GM23338 (cell line): Measurements from ENCODE around the gene TENM4. TPM values are rescaled to one million over a fixed set of nuclear protein-coding genes. Genes with fewer than 3 reads are reported as not detected.

ENCODE experiments used
- ATAC-seq: fragments of 200-7000 bp; cut with Tn5 transposase; 3 replicates; pipeline ENCODE4 v1.9.1; 2020
- DNase-seq: peaks from one replicate; pipeline ENCODE4 v3.0.0-alpha.2; 2015; ENCODE audit warnings: low spot score
- H2AFZ ChIP-seq: fragments of 200-600 bp; sonication (generic); 2 replicates; pipeline ENCODE4 v1.8.0; 2016; ENCODE audit warnings: antibody characterized with exemption, mild to moderate bottlenecking, moderate library complexity
- H3F3A ChIP-seq: fragments of 200-600 bp; sonication (generic); replicated peaks from 2 replicates; pipeline ENCODE4 v1.8.0; 2017; ENCODE audit warnings: antibody characterized with exemption, mixed run types, low read depth
- H3K27ac ChIP-seq: fragments of 200-600 bp; sonication (generic); 2 replicates; pipeline ENCODE4 v1.6.1; 2016; ENCODE audit warnings: low read depth
- H3K27me3 ChIP-seq: fragments of 200-600 bp; sonication (generic); 2 replicates; pipeline ENCODE4 v1.8.0; 2016; ENCODE audit warnings: mild to moderate bottlenecking, mixed run types, moderate library complexity; ENCODE audit not compliant: insufficient read depth
- H3K36me3 ChIP-seq: fragments of 200-600 bp; sonication (generic); 2 replicates; pipeline ENCODE4 v1.8.0; 2016; ENCODE audit warnings: mild to moderate bottlenecking; ENCODE audit not compliant: insufficient read depth
- H3K4me1 ChIP-seq: fragments of 200-600 bp; sonication (generic); 2 replicates; pipeline ENCODE4 v1.8.0; 2016; ENCODE audit warnings: mild to moderate bottlenecking, moderate library complexity; ENCODE audit not compliant: insufficient read depth
- H3K4me2 ChIP-seq: fragments of 200-600 bp; sonication (generic); 2 replicates; pipeline ENCODE4 v1.7.1; 2017; ENCODE audit warnings: mixed run types
- H3K4me3 ChIP-seq: fragments of 200-600 bp; sonication (generic); 2 replicates; pipeline ENCODE4 v1.6.1; 2016; ENCODE audit warnings: mixed run types
- H3K79me2 ChIP-seq: fragments of 200-600 bp; sonication (generic); replicated peaks from 2 replicates; pipeline ENCODE4 v1.8.0; 2017; ENCODE audit warnings: mild to moderate bottlenecking; ENCODE audit not compliant: insufficient read depth
- H3K9me2 ChIP-seq: fragments of 200-600 bp; sonication (generic); 2 replicates; pipeline ENCODE4 v1.8.0; 2017; ENCODE audit not compliant: insufficient read depth
- H4K20me1 ChIP-seq: fragments of 200-600 bp; sonication (generic); replicated peaks from 2 replicates; pipeline ENCODE4 v1.8.0; 2017; ENCODE audit warnings: mild to moderate bottlenecking; ENCODE audit not compliant: insufficient read depth
- H3K27ac Mint-ChIP-seq: 2 replicates; pipeline ENCODE4 v1.8.0; 2020; ENCODE audit warnings: inconsistent platforms, mild to moderate bottlenecking, moderate library complexity, mixed read lengths
- H3K27me3 Mint-ChIP-seq: 3 replicates; pipeline ENCODE4 v1.8.0; 2022; ENCODE audit warnings: low read depth, mild to moderate bottlenecking, moderate library complexity, mixed read lengths, inconsistent platforms; ENCODE audit not compliant: insufficient read depth, poor library complexity
- H3K36me3 Mint-ChIP-seq: 3 replicates; pipeline ENCODE4 v1.8.0; 2021; ENCODE audit warnings: low read depth, mild to moderate bottlenecking, inconsistent platforms, moderate library complexity, mixed read lengths
- H3K4me1 Mint-ChIP-seq: 3 replicates; pipeline ENCODE4 v1.8.0; 2020; ENCODE audit warnings: mild to moderate bottlenecking, inconsistent platforms, mixed read lengths
- H3K4me3 Mint-ChIP-seq: 3 replicates; pipeline ENCODE4 v1.8.0; 2021; ENCODE audit warnings: moderate library complexity, mild to moderate bottlenecking, inconsistent platforms, mixed read lengths
- H3K9me3 Mint-ChIP-seq: 3 replicates; pipeline ENCODE4 v1.8.0; 2020; ENCODE audit warnings: moderate library complexity, mild to moderate bottlenecking, inconsistent platforms, mixed read lengths
- EZH2 ChIP-seq: fragments of 200-600 bp; sonication (generic); IDR thresholded peaks from one replicate; pipeline ENCODE4 v1.8.0; 2017; ENCODE audit warnings: antibody characterized with exemption, mild to moderate bottlenecking, low read depth; ENCODE audit not compliant: unreplicated experiment
- NANOG ChIP-seq: IDR thresholded peaks from 2 replicates; pipeline ENCODE4 v1.6.1; 2016; ENCODE audit warnings: antibody characterized with exemption, borderline replicate concordance
- POLR2AphosphoS5 ChIP-seq: IDR thresholded peaks from 2 replicates; pipeline ENCODE4 v1.6.1; 2016; ENCODE audit warnings: antibody characterized with exemption, low read depth
- ZNF114 ChIP-seq: fragments of 250-450 bp; sonication (Bioruptor Pico); IDR thresholded peaks from 2 replicates; pipeline ENCODE4 v1.5.0; 2020; ENCODE audit warnings: mild to moderate bottlenecking, moderate library complexity
- ZNF331 ChIP-seq: fragments of 250-450 bp; sonication (Bioruptor Pico); IDR thresholded peaks from 2 replicates; pipeline ENCODE4 v1.5.0; 2020; ENCODE audit warnings: low read depth, mild to moderate bottlenecking, moderate library complexity
- polyA plus RNA-seq: library from polyadenylated mRNA; unstranded; fragments of >200 nt; fragmentation: Nextera tagmentation; extraction: Ambion mirVana; gene quantifications from 2 replicates; pipeline ENCODE4 v1.2.1, GENCODE V29; 2016
- total RNA-seq: library from RNA; depleted of rRNA; stranded (reverse); fragments of >200 nt; shearing (Covaris generic); gene quantifications from 2 replicates; pipeline ENCODE4 v1.2.3, GENCODE V29; 2014
- TF ChIP-seq, protein P1 (sequence below): fragments of 250-450 bp; sonication (Bioruptor Pico); IDR thresholded peaks from 2 replicates; pipeline ENCODE4 v1.5.0; 2020; ENCODE audit warnings: mild to moderate bottlenecking, moderate library complexity
- TF ChIP-seq, protein P2 (sequence below), 2 experiments: fragments of 200-600 bp in 1 of 2; sonication (generic) in 1 of 2; conservative IDR thresholded peaks; 2 replicates each; pipeline versions ENCODE4 v1.5.1 to v1.6.1; 2016 to 2017; ENCODE audit warnings: antibody characterized with exemption in 2 of 2, low read depth in 2 of 2, mild to moderate bottlenecking in 2 of 2, moderate library complexity in 1 of 2
- TF ChIP-seq, protein P3 (sequence below): IDR thresholded peaks from 2 replicates; pipeline ENCODE4 v1.6.1; 2016; ENCODE audit warnings: antibody characterized with exemption

The TENM4 gene
- total and polyA plus RNA-seq, 2 experiments from 2014 or later, result 7.3 TPM

DNA sequence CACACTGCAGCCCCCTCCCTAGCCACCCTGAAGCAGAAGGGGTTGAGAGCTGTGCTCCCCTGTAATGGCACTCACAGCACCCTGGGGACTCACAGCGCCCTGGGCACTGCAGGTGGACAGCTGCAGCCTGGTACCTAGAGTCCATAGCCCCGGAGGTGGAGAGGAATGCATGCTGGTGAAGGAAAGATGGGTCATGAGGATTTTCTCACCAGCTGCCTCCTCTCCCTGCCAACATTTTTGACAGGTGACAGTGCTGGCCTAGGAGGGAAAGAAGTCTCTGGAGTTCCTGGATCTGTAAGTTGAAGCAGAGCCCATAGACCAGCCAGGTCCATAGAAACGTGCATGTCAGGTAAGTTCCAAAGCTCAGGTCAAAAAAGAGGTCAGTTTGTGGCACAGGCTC, 330.5 kb downstream of the TENM4 start (continued):
- TF ChIP-seq, protein P1, sequence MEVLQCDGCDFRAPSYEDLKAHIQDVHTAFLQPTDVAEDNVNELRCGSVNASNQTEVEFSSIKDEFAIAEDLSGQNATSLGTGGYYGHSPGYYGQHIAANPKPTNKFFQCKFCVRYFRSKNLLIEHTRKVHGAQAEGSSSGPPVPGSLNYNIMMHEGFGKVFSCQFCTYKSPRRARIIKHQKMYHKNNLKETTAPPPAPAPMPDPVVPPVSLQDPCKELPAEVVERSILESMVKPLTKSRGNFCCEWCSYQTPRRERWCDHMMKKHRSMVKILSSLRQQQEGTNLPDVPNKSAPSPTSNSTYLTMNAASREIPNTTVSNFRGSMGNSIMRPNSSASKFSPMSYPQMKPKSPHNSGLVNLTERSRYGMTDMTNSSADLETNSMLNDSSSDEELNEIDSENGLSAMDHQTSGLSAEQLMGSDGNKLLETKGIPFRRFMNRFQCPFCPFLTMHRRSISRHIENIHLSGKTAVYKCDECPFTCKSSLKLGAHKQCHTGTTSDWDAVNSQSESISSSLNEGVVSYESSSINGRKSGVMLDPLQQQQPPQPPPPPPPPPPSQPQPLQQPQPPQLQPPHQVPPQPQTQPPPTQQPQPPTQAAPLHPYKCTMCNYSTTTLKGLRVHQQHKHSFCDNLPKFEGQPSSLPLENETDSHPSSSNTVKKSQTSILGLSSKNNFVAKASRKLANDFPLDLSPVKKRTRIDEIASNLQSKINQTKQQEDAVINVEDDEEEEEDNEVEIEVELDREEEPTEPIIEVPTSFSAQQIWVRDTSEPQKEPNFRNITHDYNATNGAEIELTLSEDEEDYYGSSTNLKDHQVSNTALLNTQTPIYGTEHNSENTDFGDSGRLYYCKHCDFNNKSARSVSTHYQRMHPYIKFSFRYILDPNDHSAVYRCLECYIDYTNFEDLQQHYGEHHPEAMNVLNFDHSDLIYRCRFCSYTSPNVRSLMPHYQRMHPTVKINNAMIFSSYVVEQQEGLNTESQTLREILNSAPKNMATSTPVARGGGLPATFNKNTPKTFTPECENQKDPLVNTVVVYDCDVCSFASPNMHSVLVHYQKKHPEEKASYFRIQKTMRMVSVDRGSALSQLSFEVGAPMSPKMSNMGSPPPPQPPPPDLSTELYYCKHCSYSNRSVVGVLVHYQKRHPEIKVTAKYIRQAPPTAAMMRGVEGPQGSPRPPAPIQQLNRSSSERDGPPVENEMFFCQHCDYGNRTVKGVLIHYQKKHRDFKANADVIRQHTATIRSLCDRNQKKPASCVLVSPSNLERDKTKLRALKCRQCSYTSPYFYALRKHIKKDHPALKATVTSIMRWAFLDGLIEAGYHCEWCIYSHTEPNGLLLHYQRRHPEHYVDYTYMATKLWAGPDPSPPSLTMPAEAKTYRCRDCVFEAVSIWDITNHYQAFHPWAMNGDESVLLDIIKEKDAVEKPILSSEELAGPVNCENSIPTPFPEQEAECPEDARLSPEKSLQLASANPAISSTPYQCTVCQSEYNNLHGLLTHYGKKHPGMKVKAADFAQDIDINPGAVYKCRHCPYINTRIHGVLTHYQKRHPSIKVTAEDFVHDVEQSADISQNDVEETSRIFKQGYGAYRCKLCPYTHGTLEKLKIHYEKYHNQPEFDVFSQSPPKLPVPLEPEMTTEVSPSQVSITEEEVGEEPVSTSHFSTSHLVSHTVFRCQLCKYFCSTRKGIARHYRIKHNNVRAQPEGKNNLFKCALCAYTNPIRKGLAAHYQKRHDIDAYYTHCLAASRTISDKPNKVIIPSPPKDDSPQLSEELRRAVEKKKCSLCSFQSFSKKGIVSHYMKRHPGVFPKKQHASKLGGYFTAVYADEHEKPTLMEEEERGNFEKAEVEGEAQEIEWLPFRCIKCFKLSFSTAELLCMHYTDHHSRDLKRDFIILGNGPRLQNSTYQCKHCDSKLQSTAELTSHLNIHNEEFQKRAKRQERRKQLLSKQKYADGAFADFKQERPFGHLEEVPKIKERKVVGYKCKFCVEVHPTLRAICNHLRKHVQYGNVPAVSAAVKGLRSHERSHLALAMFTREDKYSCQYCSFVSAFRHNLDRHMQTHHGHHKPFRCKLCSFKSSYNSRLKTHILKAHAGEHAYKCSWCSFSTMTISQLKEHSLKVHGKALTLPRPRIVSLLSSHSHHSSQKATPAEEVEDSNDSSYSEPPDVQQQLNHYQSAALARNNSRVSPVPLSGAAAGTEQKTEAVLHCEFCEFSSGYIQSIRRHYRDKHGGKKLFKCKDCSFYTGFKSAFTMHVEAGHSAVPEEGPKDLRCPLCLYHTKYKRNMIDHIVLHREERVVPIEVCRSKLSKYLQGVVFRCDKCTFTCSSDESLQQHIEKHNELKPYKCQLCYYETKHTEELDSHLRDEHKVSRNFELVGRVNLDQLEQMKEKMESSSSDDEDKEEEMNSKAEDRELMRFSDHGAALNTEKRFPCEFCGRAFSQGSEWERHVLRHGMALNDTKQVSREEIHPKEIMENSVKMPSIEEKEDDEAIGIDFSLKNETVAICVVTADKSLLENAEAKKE (CRISPR knock-in tag), result no peak
- TF ChIP-seq NANOG, result no peak
- TF ChIP-seq ZNF331, result no peak
- no peak for TF ChIP-seq POLR2AphosphoS5
- no peak for TF ChIP-seq ZNF114
- no peak for TF ChIP-seq EZH2

DNA sequence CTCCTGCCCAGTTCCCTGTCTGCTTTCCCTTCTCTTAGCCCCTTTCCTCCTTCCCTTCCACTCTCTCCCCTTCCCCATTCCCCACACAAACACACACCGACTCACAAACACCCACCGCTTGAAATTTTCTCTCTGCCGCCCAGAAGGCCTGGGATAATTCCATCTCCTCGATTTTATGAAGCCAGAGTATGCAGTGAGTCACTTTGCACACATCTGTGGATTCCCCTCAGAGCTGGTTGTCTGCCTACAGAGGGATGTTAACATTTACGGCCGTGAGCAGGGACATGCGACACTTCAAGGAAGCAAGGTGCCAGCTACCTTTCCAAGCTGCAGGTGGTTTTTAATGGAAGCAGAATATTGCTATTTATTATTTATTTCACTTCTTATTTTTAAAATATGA, 332.0 kb downstream of the TENM4 start:
- Histone ChIP-seq H3K4me1 (no peaks in the 10 kb centered on the region), H2AFZ (no peak overlapping the region), H3K4me3 (no peak overlapping the region), H3K27ac (no peak overlapping the region), H4K20me1 (no peaks in the 10 kb centered on the region; the same call in 1 of the 2 replicates), H3K9me2 (0 out of 2 replicates have a peak, but pooled peaks cover 3% of the 10 kb centered on the region), H3F3A (no peaks in the 10 kb centered on the region), H3K79me2 (no peaks in the 10 kb centered on the region), H3K27me3 (no peaks in the 10 kb centered on the region), H3K36me3 (no peaks in the 10 kb centered on the region), H3K4me2 (no peak overlapping the region)
- Mint-ChIP-seq H3K9me3 (no peaks in the 10 kb centered on the region; the same call in 2 of the 3 replicates), H3K4me1 (peaks cover 6% of the 10 kb centered on the region), H3K27ac (no peak overlapping the region), H3K4me3 (no peak overlapping the region), H3K36me3 (no peaks in the 10 kb centered on the region), H3K27me3 (peaks cover 2% of the 10 kb centered on the region)
- DNase-seq, result no peak
- no peak for ATAC-seq
- TF ChIP-seq NANOG, result no peak
- TF ChIP-seq, protein P2, sequence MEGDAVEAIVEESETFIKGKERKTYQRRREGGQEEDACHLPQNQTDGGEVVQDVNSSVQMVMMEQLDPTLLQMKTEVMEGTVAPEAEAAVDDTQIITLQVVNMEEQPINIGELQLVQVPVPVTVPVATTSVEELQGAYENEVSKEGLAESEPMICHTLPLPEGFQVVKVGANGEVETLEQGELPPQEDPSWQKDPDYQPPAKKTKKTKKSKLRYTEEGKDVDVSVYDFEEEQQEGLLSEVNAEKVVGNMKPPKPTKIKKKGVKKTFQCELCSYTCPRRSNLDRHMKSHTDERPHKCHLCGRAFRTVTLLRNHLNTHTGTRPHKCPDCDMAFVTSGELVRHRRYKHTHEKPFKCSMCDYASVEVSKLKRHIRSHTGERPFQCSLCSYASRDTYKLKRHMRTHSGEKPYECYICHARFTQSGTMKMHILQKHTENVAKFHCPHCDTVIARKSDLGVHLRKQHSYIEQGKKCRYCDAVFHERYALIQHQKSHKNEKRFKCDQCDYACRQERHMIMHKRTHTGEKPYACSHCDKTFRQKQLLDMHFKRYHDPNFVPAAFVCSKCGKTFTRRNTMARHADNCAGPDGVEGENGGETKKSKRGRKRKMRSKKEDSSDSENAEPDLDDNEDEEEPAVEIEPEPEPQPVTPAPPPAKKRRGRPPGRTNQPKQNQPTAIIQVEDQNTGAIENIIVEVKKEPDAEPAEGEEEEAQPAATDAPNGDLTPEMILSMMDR (conservative IDR thresholded peaks at IDR 0.05; ENCODE audit: low read depth in 2 of 2), result no peak
- TF ChIP-seq, protein P3, sequence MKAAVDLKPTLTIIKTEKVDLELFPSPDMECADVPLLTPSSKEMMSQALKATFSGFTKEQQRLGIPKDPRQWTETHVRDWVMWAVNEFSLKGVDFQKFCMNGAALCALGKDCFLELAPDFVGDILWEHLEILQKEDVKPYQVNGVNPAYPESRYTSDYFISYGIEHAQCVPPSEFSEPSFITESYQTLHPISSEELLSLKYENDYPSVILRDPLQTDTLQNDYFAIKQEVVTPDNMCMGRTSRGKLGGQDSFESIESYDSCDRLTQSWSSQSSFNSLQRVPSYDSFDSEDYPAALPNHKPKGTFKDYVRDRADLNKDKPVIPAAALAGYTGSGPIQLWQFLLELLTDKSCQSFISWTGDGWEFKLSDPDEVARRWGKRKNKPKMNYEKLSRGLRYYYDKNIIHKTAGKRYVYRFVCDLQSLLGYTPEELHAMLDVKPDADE, result no peak
